ENCODE measurements around the gene HNRNPCL1.
"Not testable (repeated sequence)": the region's sequence is repeated elsewhere in the genome, so short reads cannot be mapped to it uniquely, and the experiment has no call there.

HNRNPCL1 gene

DNA sequence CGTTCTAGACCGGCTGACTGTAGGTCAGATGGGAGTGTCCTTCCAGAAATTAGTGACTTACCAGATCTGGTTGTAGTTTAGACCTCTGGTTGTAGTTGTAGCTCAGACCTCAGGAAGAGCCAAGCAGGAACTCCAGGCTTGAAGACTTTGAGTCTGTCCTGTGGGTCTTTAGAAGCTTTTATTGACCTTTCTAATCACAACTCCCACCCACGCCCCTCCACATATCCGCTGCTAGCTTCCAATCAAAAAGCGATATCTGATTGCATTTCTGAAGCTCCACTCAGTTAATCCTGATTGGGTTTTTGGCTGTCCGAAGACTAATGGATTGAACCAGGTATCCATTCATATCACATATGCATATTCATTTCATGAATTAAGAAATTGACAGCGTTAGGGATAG is at the start of gene HNRNPCL1:
Gene HNRNPCL1 (minus strand): TSS at position 101 of the 400 bp plus-strand sequence. CDS start 431 bp downstream, outside the sequence.
- DNase-seq = not testable (repeated sequence)

DNA sequence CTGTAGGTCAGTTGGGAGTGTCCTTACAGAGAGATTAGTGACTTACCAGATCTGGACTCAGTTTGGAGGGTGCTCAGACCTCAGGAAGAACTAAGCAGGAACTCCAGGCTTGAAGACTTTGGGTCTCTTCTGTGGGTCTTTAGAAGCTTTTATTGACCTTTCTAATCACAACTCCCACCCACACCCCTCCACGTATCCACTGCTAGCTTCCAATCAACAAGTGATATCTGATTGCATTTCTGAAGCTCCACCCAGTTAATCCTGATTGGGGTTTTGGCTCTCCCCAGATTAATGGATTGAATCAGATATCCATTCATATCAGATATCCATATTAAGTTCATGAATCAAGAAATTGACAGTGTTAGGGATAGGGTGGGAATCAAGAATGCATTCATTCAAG is 49.6 kb upstream of the HNRNPCL1 start, which contains the start of gene PRAMEF10:
Gene PRAMEF10 (minus strand): TSS at position 101 of the 400 bp plus-strand sequence. CDS start 2,423 bp downstream, outside the sequence.
- DNase-seq = not testable (repeated sequence)

- not testable (repeated sequence) for DNase-seq
These were observed 37.6 kb upstream of the HNRNPCL1 start, which contains the start of gene PRAMEF4 for GRCh38 chr1:12886101-12886500. TSS of gene PRAMEF4 (minus strand) at chr1:12886201. CDS start at chr1:12883394, 2,807 bp downstream.

- DNase-seq = not testable (repeated sequence)
These were observed 29.9 kb upstream of the HNRNPCL1 start for GRCh38 chr1:12878453-12878852.

- not testable (repeated sequence) for DNase-seq
These were observed 14.8 kb upstream of the HNRNPCL1 start for GRCh38 chr1:12863131-12863880.

DNA sequence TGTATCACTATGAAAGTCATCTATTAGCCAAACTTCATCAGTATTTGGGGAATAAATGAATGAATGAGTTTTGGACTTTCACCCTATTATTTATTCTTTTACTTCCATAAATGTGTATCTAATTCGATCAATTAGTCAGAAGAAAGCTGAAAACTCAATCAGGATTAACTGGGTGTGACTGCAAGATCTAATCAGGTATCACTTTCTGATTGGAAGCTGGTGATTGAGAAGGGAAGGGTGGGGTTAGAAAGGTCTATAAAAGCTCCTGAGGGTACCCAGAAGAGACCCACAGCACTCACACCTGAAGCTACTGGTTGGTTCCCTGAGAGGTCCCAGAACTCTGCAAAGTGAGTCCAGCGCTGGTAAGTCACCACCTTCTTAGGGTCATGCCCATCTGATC is 8.3 kb upstream of the HNRNPCL1 start, which contains the start of gene PRAMEF2:
Gene PRAMEF2 (plus strand): TSS at position 301 of the 400 bp plus-strand sequence. CDS start 1,924 bp downstream, outside the sequence.
- not testable (repeated sequence) for DNase-seq

DNA sequence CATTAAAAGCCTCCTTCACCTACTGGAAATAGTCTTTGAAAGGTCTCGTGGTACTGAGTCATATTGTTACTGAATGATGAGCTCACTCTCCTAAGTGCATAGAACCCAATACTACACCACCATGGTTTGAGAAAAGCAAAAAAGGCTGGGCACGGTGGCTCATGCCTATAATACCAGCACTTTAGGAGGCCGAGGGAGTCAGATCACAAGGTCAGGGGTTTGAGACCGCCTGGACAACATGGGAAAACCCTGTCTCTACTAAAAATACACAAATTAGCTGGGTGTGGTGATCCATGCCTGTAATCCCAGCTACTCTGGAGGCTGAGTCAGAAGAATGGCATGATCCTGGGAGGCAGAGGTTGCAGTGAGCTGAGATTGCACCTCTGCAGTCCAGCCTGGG is 3.3 kb upstream of the HNRNPCL1 start:
- DNase-seq = no peak

GRCh38 chr1:12833251-12833650 is 15.3 kb downstream of the HNRNPCL1 start:
- not testable (repeated sequence) for DNase-seq

DNA sequence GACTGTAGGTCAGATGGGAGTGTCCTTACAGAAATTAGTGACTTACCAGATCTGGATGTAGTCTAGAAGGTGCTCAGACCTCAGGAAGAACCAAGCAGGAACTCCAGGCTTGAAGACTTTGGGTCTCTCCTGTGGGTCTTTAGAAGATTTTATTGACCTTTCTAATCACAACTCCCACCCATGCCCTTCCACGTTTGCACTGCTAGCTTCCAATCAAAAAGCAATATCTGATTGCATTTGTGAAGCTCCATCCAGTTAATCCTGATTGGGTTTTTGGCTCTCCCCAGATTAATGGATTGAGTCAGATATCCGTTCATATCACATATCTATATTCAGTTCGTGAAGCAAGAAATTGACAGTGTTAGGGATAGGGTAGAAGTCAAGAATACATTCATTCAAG is 17.2 kb downstream of the HNRNPCL1 start, which contains the start of gene PRAMEF11:
Gene PRAMEF11 (minus strand): TSS at position 101 of the 400 bp plus-strand sequence. CDS start 2,621 bp downstream, outside the sequence.
- not testable (repeated sequence) for DNase-seq

GRCh38 chr1:12819061-12819460 is 29.5 kb downstream of the HNRNPCL1 start:
- DNase-seq = not testable (repeated sequence)

DNA sequence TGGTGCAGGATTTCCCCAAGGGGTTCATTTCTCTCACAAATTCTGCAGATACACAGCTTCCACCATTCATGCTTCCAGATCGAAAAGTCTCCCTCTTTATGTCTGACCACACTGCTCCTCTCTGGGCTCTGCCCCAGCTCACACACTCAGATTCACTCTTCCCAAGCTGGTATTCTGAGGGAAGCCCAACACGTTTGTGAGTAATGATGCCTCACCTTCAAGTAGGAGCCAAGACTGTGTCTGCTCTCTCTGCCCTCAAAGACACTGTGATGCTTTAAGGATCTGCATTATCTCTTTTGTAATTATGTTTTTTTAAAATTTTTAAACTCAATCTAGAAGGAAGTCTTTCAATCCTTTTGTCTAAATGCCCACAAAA is 37.1 kb downstream of the HNRNPCL1 start:
- DNase-seq = no peak

- no peak for DNase-seq
These were observed 37.7 kb downstream of the HNRNPCL1 start for GRCh38 chr1:12810691-12811408.

DNA sequence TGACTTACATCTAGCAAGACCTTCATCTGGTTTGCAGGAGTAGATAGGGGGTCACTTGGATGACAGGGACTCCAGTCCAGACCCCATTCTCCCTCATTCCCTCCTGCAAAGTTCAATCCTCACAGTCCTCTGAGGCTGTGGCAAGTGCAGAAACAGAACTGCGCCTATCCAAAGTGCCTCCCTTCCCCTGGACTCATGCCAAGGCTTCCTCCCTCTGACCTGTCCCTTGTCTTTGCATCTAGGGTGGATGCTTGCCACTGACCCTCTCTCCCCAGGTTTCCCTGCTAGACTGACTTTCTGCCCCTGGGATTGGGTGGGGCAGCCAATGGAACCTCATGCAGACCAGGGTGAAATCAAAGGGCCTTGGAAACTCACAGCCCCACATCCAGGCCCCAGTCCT is 38.6 kb downstream of the HNRNPCL1 start:
- no peak for DNase-seq

- DNase-seq = no peak
These were observed 48.8 kb downstream of the HNRNPCL1 start for GRCh38 chr1:12799730-12800129.

GRCh38 chr1:12798911-12799310 is 49.6 kb downstream of the HNRNPCL1 start:
- no peak for DNase-seq
